Amniotic epithelial cell (primary cell): ENCODE data around the gene POU6F2.
"Not testable (repeated sequence)": the region's sequence is repeated elsewhere in the genome, so short reads cannot be mapped to it uniquely, and the experiment has no call there.

Source experiments
- DNase-seq: peaks from one replicate; pipeline ENCODE4 v3.0.0-alpha.2; 2010; ENCODE audit warnings: low read depth

Gene POU6F2, protein sequence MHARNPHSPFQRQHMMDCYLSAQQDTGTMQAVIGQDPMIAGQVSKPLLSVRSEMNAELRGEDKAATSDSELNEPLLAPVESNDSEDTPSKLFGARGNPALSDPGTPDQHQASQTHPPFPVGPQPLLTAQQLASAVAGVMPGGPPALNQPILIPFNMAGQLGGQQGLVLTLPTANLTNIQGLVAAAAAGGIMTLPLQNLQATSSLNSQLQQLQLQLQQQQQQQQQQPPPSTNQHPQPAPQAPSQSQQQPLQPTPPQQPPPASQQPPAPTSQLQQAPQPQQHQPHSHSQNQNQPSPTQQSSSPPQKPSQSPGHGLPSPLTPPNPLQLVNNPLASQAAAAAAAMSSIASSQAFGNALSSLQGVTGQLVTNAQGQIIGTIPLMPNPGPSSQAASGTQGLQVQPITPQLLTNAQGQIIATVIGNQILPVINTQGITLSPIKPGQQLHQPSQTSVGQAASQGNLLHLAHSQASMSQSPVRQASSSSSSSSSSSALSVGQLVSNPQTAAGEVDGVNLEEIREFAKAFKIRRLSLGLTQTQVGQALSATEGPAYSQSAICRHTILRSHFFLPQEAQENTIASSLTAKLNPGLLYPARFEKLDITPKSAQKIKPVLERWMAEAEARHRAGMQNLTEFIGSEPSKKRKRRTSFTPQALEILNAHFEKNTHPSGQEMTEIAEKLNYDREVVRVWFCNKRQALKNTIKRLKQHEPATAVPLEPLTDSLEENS

GRCh38 chr7:38977685-38978084 is at the start of gene POU6F2:
TSS of gene POU6F2 (plus strand) at chr7:38977909. CDS start at chr7:38977954, 45 bp downstream.
- no peak for DNase-seq

DNA sequence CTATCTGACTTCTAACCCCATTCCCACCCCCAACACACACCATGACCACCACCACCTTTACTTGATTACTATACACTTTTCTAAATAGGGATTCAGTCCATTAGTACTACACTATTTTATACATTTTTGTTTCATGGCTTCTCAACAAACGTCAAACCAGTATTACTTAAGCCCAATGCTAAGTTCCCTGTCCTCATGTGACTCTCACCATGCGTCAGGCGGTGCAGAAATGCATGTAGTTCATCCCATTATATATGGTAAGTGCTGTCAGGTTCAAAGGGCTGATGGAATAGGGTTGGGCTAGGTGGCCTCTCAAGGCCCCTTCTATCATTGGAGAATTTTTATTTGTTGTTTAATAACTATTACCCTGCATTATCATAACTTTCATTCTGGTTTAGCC is 49.2 kb upstream of the POU6F2 start:
- no peak for DNase-seq

DNA sequence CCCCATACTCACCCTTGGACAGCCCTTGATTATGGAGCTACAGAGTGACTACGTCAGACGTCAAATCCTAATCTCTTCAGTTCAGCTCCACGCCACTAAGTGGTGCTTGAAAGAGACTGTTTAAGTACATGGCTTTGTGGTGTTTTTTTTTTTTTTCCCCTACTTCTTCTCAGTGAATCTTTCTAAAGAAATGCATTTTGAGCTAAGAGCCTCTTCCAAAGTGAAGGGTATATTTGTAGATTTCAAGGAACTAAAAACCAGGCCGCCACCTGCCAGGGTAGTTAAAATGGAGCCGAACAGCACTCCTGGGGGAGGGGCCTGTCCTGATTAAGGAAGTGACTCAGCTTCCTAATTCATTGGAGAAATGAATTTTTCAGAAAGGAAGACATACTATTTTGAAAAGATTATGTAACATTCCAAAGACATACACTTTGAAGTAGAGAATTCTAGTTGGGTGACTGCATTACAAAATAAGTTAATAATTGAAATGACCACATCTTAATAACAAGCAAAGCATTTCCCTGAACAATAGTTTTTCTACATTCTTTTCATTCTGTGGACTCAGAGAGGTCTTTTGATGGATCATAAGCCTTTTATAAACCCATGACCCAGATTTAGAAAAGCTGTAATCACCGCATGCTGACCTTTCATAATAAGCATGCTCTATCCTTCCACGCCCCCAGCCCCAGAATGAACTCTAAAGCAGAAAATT is 48.1 kb upstream of the POU6F2 start:
- DNase-seq = peak; percentile 15

DNA sequence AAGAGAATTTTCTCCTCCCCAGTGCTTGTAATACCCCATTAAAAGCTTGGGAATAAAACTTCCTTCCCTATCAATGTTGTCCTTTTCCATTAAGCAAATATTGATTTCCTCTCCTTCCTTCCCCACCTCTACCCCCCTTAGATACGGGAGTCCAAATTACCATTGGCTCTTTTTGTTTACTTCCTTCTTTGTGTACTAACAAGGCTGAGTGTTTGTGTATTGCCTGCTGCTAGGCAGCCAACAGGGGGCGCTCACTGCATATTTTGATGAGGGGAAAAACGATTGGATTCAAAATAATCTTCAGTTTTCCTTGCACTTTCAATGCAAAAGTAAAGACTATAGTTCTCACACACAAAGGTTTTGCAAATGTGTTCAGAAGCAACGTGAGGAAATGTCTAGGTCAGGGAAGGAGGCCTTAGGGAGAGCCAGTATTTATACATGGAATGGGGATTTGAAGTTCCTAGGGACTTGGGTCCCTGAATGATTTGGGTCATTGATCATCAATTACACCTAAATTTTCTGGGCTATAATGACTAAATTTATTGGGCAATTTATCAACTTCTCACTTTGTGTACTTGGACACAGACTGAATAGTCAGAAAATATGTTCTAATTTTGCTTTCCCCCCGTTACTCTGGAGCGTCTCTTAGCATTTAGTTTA is 45.1 kb upstream of the POU6F2 start:
- DNase-seq = peak; percentile 34

- DNase-seq = no peak
These were observed 43.7 kb upstream of the POU6F2 start for GRCh38 chr7:38934051-38934450.

DNA sequence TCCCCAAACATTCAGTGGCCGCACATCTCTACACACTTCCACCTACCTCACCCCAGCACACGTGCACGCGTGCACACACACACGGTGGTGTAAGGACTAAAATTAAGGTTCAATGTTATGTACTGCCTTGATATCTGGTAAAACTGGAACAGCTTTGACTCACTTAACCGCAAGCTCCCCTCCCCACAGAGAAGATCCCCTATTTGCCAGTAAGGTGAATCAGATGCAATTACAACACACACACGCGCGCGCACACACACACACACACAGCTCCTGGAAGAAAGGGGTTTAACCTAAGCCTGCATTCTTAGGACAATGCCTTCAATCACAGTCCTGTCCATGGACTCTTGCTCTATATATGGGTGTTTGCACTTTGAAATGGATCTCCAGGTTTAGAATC is 43.2 kb upstream of the POU6F2 start:
- DNase-seq = peak; percentile 38

- DNase-seq = no peak
These were observed 41.1 kb upstream of the POU6F2 start for GRCh38 chr7:38936641-38937040.

- no peak for DNase-seq
These were observed 39.7 kb upstream of the POU6F2 start for GRCh38 chr7:38938001-38938485.

- no peak for DNase-seq
These were observed 39.1 kb upstream of the POU6F2 start for GRCh38 chr7:38938589-38938988.

DNA sequence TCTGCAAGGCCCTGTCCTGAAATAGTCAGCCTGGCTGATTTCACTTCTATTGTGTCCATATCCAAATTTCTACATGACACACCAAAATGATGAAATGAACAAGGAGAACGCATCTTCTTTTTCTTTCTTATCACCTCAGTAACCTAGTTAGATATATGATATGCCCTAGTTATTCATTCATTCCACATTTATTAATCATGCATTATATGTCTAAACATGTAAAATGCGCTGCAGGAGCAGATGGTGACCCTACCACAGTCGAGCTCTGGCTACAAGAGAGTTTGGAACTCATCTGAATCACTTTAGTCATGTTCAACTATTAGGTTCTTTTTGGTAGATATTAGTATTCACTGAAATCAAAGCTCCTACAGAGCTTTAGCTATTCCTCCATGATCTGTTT is 36.9 kb upstream of the POU6F2 start:
- no peak for DNase-seq

DNA sequence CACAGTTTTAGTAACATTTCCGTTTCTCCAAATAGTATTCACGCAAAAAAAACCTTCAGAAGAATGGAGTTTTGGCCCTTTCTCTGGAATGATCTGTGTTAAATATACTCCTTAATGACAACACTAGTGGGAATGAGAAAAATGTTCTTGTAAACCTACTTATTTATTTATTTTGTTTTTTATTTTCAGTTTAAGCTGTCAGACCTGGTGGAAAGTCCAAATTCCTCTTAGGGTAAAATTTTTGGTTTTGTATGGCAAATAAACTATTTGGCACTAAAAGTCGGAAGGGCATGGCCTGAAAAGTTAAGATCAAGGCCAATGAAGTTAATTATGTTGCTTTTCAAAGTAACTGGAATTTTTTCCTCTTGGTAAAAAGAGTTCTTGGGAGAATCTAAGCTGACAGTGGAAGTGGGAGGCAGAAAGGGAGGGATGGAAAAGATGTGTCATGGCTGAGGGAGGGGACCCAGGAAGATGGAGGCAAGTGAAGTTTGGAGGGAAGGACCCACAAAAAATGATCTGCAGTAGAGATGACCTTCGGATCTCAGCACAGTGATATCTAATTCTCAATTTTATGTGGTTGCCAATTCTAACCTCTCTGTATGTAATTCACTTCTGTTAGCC is 35.2 kb upstream of the POU6F2 start:
- no peak for DNase-seq

GRCh38 chr7:38947541-38947940 is 30.2 kb upstream of the POU6F2 start:
- DNase-seq = not testable (repeated sequence)

GRCh38 chr7:38950309-38950708 is 27.4 kb upstream of the POU6F2 start:
- no peak for DNase-seq

GRCh38 chr7:38951213-38951612 is 26.5 kb upstream of the POU6F2 start:
- no peak for DNase-seq

GRCh38 chr7:38953227-38953626 is 24.5 kb upstream of the POU6F2 start:
- DNase-seq = no peak

DNA sequence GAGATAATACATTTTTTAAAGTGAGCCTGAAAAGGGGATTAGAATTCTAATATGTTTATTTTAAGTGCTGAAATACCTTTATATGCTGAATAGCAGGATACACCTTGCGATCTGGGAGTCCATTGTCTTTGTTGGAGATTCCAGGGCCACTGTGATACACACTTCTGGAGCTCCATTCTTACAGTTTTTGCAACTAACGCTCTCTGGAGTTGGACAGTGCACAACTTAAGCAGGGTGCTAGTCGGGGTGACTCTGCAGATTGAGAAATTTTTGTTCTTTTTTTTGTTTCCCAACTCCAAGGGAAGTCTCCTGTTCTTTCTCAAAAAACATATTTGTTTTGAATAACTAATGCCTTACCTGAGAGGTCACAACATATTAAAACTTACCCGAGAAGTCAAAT is 23.7 kb upstream of the POU6F2 start:
- DNase-seq = no peak

DNA sequence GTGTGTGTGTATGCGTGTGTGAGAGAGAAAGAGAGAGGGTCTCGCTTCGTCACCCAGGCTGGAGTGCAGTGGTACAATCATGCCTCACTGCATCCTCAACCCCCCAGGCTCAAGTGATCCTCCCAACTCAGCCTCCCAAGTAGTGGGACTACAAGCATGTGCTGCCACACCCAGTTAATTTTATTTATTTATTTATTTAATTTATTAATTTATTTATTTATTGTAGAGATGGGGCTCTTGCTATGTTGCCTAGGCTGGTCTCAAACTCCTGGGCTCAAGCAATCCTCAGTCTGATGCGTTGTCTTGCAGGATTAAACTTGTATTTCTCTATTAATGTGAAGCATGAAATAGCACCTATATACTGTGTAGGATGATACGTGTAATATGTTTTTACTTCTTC is 21.8 kb upstream of the POU6F2 start:
- no peak for DNase-seq

- no peak for DNase-seq
These were observed 15.7 kb upstream of the POU6F2 start for GRCh38 chr7:38962028-38962427.

DNA sequence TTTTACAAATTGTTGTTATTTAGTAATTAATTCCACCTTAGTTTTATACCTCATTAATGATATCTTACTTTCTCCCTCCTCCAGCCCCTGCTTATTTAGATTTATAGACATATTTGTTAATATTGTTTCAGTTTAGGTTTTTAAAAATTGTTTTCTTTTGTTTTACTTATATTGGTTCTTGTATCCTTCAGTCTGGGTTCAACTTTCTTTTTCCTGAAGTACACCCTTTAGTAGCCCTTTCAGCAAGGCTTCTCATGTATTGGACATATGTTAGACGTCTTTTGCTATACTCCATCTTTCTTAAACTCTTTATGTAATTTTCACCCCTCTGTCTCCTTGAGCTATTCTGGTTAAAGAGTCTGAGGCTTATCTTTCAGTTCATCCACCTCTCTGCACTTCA is 12.8 kb upstream of the POU6F2 start:
- DNase-seq = no peak

- no peak for DNase-seq
These were observed 3.9 kb upstream of the POU6F2 start for GRCh38 chr7:38973760-38974159.

GRCh38 chr7:38975944-38976392 is 1.7 kb upstream of the POU6F2 start:
- DNase-seq = no peak

GRCh38 chr7:38978491-38978890 is 782 bp downstream of the POU6F2 start:
- DNase-seq = no peak
